CD4-positive, alpha-beta T cell treated with Interleukin-17A for 1 hour (primary cell): ENCODE results near the gene ANKFY1.
"Not testable (repeated sequence)": the region's sequence is repeated elsewhere in the genome, so short reads cannot be mapped to it uniquely, and the experiment has no call there.

Experiments
- DNase-seq: peaks from one replicate; pipeline ENCODE4 v3.0.0-alpha.2; 2020

ANKFY1 gene

GRCh38 chr17:4152471-4152870 lies 111.3 kb downstream of the ANKFY1 start:
- DNase-seq, result no peak

GRCh38 chr17:4150096-4150495 lies 113.7 kb downstream of the ANKFY1 start:
- DNase-seq, result no peak

GRCh38 chr17:4148611-4149308 lies 115.0 kb downstream of the ANKFY1 start:
- no peak for DNase-seq

GRCh38 chr17:4147751-4148310 lies 115.9 kb downstream of the ANKFY1 start:
- no peak for DNase-seq

- no peak for DNase-seq
Measured at GRCh38 chr17:4146641-4147040, 117.1 kb downstream of the ANKFY1 start.

GRCh38 chr17:4144422-4144747 lies 119.4 kb downstream of the ANKFY1 start:
- no peak for DNase-seq

- DNase-seq, result peak; percentile 93
Measured at GRCh38 chr17:4143563-4144421, 120.0 kb downstream of the ANKFY1 start.

GRCh38 chr17:4142107-4142900 lies 121.5 kb downstream of the ANKFY1 start:
- DNase-seq, result no peak

GRCh38 chr17:4140125-4140524 lies 123.7 kb downstream of the ANKFY1 start:
- no peak for DNase-seq

GRCh38 chr17:4138906-4139526 lies 124.8 kb downstream of the ANKFY1 start:
- not testable (repeated sequence) for DNase-seq

- no peak for DNase-seq
Measured at GRCh38 chr17:4136373-4136772, 127.4 kb downstream of the ANKFY1 start.

- DNase-seq, result no peak
Measured at GRCh38 chr17:4135489-4135888, 128.3 kb downstream of the ANKFY1 start.

GRCh38 chr17:4134721-4135120 lies 129.1 kb downstream of the ANKFY1 start:
- DNase-seq, result no peak

- peak; percentile 19 for DNase-seq
Measured at GRCh38 chr17:4130715-4131114, 133.1 kb downstream of the ANKFY1 start.

GRCh38 chr17:4127555-4127954 lies 136.2 kb downstream of the ANKFY1 start:
- no peak for DNase-seq

- no peak for DNase-seq
Measured at GRCh38 chr17:4125552-4125951, 138.2 kb downstream of the ANKFY1 start.

- no peak for DNase-seq
Measured at GRCh38 chr17:4124999-4125398, 138.8 kb downstream of the ANKFY1 start.

GRCh38 chr17:4120332-4120731 lies 143.4 kb downstream of the ANKFY1 start:
- DNase-seq, result no peak

- DNase-seq, result no peak
Measured at GRCh38 chr17:4119299-4119698, 144.5 kb downstream of the ANKFY1 start.

GRCh38 chr17:4118015-4118743 lies 145.6 kb downstream of the ANKFY1 start:
- no peak for DNase-seq

- no peak for DNase-seq
Measured at GRCh38 chr17:4116516-4116915, 147.3 kb downstream of the ANKFY1 start.
